GM19099 (cell line): Measurements from ENCODE around the gene POLA1.

Experiments
- POLR2A ChIP-seq: IDR thresholded peaks from 3 replicates; pipeline ENCODE4 v1.6.1; 2011; ENCODE audit warnings: low read depth; ENCODE audit not compliant: insufficient read length; ENCODE audit errors: extremely low read depth

POLA1 gene

DNA sequence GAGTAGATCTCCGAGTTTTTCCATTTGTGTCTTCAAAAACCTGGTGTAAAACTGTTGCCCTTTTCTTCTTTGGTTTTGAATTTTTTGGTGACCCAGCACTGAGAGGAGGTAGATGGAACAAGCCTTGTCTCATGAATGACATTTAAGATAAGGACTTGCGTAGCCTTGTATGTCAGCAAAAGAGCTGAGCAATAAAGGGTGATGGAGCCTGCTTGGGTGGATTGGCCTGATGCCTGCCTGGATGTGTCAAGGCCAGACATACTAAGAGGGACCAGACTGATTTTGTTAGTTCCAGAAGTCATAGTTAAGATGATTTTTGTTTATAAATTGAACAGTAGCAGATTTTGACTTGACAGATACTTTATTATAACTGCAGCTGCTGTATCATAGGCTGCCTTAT lies 134.9 kb downstream of the POLA1 start:
- no peak for TF ChIP-seq POLR2A

DNA sequence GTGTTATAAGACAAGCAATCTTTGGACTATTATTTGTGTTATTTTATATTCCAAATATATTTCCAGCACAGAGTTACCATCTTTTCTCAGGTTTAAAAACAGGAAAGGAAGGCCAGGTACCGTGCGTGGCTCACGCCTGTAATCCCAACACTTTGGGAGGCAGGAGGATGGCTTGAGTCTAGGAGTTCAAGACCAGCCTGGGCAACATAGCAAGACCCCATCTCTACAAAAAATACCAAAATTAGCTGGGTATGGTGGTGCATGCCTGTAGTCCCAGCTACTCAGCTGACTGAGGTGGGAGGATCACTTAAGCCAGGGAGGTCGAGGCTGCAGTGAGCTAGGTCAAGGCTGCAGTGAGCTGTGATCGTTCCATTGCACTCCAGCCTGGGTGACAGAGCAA lies 140.0 kb downstream of the POLA1 start:
- no peak for TF ChIP-seq POLR2A

DNA sequence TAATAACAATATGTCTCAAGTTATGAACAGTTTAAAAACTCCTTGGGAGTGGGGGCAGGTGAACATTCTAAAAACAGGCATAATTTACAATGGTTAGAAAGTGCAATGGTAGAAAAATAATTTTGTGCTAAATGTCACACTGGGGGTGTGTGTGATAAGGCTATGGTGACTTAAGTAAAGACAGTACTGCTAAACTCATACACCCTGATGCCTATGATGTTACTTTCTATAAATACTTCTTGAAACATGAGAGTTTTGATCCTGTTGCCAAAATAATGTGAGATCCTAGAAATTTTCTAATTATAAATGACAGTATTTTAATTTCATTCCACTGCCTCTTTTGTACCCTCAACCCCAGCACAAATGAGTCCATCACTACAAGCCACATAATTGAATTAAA lies 144.2 kb downstream of the POLA1 start:
- TF ChIP-seq POLR2A: no peak

DNA sequence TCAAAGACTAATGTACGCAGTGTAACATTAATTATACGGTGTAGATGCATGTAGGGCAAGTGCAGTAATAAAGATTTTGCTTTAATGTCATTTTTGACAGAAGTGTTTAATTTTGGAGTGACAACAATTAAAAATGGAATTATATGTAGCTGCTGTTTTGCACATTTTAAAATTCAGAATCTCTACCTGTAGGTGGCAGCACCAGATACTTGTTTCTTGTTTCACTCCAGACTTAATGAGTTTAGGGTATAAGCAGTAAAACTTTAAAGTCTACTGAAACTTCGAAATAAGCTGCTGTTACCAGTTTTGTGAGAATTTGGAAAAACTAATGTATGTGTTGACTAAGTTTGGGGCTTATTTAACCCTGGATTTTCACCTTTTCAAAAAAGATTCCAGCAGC lies 144.9 kb downstream of the POLA1 start:
- TF ChIP-seq POLR2A: no peak

DNA sequence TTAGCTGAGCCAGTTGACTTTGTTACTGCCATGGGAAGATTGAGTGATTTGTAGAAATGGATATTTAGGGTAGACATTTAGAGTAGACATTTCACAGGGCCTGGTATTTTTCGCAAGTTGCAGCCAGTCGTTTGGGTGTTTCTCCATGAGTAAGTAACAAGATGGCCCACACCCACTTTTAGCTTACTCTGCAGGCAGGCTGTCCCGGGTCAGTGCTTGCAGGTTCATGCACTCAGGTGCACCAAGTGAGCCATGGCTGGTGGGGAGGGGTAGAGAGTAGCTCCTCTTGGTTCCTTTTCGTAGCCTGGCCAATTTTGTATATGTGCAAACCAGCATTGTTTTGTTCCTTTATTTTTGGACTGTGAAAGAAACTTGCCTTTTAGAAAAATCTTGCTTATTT lies 145.6 kb downstream of the POLA1 start:
- no peak for TF ChIP-seq POLR2A

DNA sequence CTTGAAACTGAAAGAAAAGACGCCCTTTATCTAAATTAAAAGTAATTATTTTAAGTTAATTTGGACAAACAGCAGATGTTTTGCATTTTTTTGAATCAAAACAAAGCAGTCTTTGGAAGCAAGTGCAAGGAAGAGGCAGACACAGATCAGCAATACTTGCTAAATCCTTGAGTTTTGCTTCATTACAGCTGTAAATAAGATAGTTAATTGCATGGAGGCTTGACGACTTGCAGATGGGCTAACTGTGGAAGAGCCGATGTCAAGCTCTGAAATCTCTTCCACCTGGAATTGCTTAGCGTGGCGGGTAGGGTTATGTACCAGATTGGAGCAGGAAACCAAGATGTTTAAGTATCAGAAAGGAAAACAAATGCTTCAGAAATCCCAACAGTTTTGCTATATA lies 148.8 kb downstream of the POLA1 start:
- no peak for TF ChIP-seq POLR2A

DNA sequence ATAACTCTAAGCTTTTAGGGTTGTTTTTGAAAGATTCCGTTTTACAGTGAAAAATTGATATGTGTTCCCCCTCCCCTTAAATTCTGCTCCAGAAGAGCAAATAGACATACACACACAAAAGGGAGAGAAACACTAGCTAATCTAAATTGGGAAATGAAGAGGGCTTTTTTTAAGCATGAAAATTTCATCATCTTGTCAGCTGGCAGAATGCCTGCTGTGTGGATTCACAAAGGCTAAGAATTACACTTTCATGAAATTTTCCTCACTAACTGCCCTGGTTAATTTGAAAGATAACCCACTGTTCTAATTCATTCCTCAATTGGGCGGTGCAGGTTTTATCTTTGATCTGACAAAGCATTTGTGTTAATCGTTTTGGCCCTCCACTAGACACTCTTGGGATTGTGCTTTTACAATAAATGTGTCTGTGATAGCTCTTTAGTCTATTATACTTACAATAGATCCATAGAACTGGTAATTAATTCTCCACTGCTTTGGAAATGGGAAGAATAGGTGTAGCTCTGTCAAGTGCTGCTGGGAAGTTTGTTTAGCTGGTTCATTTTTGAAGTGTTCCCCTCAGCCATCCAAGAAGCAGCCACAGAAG lies 152.9 kb downstream of the POLA1 start:
- TF ChIP-seq POLR2A: no peak

DNA sequence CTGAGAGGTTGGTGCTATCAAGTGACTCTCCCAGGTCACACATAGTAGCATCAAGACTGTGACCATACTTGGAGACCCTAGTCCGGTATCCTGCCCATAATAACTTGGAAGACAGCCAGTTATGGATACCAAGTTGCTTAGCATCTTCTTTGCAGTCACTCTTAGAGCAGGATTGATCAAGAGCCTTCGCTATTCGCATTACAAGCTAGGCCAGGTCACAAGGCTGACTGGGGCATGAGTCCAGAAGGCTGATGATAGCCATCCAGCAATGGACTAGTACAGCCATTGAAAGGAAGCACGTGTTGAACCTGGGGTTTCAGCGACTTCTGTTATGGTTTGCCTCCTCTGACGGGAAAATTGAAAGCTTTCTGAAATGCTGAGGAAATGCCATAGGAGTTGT lies 157.6 kb downstream of the POLA1 start:
- TF ChIP-seq POLR2A: no peak

DNA sequence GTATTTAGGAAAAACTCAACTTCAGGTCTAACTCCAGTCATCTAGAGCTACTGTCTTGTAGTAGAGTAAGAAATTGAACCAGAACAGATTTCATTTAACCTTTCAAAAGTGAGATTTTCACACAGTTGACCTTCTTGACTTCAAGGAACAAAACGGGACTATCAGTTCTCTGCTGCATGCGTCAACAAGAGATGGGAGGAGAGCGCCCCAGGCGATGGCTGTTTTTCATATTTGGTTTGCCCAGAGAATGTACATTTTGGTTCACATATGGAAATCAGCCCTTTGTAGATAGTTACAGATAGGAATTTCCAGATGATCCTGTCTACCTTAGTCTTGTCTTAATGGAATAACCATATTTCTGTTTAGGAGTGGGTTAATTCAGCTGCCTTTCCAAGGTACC lies 158.1 kb downstream of the POLA1 start:
- TF ChIP-seq POLR2A: no peak

DNA sequence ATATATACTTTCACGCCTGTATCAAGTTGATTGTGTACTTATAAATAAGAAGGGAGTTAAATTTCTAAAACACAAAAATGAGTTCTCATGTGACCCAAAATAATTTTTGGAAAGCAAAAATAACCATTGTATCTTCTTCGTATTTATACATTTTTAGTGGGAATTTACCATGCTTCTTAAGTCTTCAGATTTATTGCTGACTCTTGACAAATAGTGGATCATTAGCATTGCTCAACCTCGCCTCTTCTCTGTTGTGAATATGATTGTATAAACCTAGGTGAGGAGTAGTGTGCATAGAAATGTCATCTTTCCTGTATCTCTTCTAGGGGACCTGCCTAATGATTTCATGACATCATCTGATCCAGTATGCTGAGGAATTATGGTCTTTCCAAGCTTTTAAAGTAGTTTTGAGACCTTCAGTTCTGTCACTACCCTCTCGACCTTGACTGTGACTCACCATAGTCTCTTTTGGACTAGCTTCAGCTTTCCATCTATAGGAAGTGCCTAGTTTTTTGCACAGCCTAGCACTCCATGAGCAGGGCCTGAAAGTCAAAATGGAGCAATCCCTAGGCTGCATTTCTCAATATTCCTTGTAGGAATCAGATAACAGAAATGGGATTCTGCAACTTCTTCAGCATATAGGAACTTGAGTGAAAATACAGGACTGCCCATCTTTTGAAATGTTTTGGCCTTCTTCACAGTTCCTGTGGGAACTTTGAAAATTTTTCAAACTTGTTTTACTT lies 164.5 kb downstream of the POLA1 start:
- TF ChIP-seq POLR2A: no peak

DNA sequence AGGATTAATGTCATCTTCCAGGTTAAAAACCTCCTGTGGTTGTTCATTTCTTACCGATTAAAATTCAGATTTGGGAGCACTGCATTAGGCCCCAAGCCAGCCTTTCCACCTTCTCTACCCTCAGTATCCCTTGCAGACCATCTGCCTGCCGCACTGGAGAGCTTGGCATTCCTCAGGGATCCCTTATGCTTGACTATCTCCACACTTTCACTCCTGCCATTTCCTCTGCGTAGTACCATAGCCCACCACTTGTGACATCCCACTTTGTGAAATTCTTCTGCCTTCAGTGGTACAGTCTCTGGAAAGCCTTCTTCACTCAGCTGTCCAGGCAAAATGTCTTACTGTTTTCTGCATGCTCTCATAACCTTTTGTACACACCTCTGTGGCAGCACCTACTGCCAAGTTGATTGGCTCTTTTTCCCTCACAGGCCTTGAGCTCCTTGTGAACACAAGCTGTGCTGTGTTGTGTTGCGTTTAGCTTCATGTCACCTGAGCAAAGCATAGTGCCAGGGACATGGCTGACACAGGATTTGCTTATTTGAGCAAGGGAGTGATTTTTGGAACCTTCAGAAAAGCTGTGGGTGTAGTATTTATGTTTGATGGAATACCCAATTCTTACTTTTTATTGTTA lies 165.6 kb downstream of the POLA1 start:
- no peak for TF ChIP-seq POLR2A

DNA sequence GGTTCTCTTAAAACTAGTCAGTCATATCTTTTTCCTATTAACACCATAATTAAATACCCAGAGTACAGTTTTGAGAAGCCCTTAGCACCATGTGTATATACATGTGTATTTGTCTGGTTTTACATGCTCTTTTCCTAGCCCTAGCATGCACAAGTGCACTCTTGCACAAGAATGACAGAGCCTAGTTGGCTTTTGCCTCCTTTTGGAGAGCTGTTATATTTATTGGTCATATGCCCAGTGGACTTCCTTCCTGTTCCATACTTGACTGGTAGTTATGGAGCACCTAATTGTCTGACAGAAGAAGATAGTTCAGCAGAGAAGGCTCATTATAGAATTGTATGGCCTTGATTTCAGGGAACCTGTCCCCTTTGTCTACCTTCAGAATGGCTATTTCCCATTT lies 166.4 kb downstream of the POLA1 start:
- no peak for TF ChIP-seq POLR2A

DNA sequence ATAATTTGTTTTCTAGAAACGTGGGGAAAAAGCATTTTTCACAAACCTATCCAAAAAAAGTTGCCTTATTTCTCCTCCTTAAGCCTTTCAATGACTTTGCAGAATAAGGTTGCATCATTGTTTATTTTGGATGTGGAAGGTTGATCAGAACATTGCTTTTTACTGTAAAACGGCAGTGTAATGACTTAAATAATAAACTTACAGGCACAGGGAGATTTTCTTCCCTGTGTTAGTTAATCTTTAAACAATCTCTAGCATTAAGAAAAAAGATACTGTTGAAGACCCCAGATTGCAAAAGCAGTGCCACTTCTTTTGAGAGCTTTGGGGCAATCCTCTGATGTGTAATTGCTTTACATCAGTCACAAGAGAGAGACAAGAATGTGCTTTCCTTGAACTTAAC lies 168.6 kb downstream of the POLA1 start:
- TF ChIP-seq POLR2A: no peak

DNA sequence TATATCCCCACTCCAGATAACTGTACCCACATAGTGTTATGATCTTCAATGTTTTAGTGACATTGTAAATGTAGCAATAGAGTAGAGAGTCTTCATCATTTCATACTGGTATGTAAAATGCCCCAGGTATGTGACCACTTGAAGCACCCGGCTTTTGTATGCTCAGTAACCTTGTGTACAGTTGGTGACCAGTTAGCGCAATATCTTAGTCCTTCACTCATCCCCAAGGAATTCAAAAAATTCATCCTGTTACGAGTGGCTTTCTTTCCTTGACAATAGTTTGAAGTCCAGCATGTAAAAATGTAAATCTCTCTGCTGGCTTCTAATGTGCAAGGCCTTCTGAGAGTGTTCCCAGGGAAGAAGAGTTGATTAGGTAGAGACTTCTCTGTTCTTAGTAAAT lies 176.4 kb downstream of the POLA1 start:
- no peak for TF ChIP-seq POLR2A

DNA sequence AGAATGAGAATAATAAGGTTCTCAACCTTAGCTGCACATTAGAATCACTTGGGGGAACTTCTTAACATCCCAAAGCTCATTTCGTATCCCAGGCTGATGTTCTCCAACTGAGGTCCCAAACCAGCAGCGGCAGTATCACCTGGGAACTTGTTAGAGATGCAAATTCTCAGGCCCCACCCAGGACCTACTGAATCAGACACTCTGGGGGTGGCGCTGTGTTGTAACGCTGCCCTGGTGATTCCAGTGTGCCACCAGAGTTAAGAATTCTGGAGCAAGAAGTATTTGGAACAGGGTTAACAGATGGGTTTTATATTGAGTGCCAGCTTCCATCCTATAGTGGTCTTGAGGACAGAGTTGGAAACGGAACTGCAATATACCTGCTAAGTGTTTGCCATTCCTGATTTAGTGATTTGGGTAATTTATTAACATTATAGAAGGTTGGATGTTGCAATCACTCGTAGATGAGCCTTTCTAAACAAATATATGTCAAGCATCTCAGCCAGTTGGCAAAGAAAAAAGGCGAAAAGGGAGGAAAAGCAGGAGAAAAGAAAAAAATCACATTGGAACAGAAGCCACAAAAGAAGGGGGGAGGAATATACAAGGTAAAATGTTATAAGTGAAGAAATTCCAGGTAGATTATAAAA lies 181.0 kb downstream of the POLA1 start:
- no peak for TF ChIP-seq POLR2A
